ENCODE results near the gene TESK1.

DNA sequence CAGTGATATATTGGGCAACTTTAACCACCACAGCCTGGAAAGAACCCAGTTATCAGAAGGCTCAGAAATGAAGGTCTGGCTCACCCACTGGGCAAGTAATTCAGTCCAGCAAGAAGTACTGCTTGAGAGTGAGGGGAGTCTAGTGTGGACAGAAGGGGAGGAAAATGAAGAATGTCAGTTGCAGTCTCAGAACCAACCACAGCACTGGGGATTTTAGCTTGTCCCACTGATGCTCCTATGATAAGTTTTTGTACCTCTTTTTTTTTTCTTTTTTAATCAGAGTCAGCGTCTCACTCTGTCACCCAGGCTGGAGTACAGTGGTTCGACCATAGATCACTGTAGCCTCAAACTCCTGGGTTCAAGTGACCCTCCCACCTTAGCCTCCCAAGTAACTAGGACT is 22.5 kb downstream of the TESK1 start:
- TF ChIP-seq EZH2 (IDR thresholded peaks at IDR 0.05; ENCODE audit: borderline replicate concordance, low read length) = no peak
- TF ChIP-seq, protein P1, sequence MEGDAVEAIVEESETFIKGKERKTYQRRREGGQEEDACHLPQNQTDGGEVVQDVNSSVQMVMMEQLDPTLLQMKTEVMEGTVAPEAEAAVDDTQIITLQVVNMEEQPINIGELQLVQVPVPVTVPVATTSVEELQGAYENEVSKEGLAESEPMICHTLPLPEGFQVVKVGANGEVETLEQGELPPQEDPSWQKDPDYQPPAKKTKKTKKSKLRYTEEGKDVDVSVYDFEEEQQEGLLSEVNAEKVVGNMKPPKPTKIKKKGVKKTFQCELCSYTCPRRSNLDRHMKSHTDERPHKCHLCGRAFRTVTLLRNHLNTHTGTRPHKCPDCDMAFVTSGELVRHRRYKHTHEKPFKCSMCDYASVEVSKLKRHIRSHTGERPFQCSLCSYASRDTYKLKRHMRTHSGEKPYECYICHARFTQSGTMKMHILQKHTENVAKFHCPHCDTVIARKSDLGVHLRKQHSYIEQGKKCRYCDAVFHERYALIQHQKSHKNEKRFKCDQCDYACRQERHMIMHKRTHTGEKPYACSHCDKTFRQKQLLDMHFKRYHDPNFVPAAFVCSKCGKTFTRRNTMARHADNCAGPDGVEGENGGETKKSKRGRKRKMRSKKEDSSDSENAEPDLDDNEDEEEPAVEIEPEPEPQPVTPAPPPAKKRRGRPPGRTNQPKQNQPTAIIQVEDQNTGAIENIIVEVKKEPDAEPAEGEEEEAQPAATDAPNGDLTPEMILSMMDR (IDR thresholded peaks at IDR 0.05; ENCODE audit: low read length) = no peak
